HepG2 (cell line): ENCODE data around the gene RAB29. TPM values are rescaled to one million over a fixed set of nuclear protein-coding genes. Genes with fewer than 3 reads are reported as not detected.

ENCODE experiments used
- ARID3A ChIP-seq: IDR thresholded peaks from 2 replicates; pipeline ENCODE4 v1.6.1; 2012; ENCODE audit warnings: low read depth, low read length, improper control_type of control experiment
- BCL3 ChIP-seq: sonication (generic); formaldehyde crosslinking; IDR thresholded peaks from 2 replicates; pipeline ENCODE4 v1.5.1; 2020; ENCODE audit warnings: mild to moderate bottlenecking, missing genetic modification reagents, moderate library complexity
- GLI4 ChIP-seq: sonication (generic); formaldehyde crosslinking; IDR thresholded peaks from 2 replicates; pipeline ENCODE4 v1.5.1; 2020; ENCODE audit warnings: missing genetic modification reagents, mild to moderate bottlenecking, moderate library complexity, borderline replicate concordance
- MAX ChIP-seq: IDR thresholded peaks from 2 replicates; pipeline ENCODE4 v1.6.1; 2012; ENCODE audit warnings: inconsistent platforms
- NFE2L2 ChIP-seq: fragments of 150-350 bp; IDR thresholded peaks from 2 replicates; pipeline ENCODE4 v1.6.1; 2014; ENCODE audit warnings: low read length
- PATZ1 ChIP-seq: sonication (generic); formaldehyde crosslinking; IDR thresholded peaks from 2 replicates; pipeline ENCODE4 v1.4.0; 2020; ENCODE audit warnings: missing genetic modification reagents
- PCBP1 ChIP-seq: fragments of 200-400 bp; formaldehyde crosslinking; IDR thresholded peaks from 2 replicates; pipeline ENCODE4 v1.6.1; 2017; ENCODE audit warnings: mild to moderate bottlenecking, low read depth, low read length, borderline replicate concordance
- POLR2G ChIP-seq: fragments of 200-400 bp; formaldehyde crosslinking; IDR thresholded peaks from 2 replicates; pipeline ENCODE4 v1.6.1; 2018; ENCODE audit warnings: mild to moderate bottlenecking, low read depth, low read length, moderate library complexity
- SNAPC4 ChIP-seq: sonication (generic); formaldehyde crosslinking; IDR thresholded peaks from 2 replicates; pipeline ENCODE4 v1.4.0; 2020; ENCODE audit warnings: mild to moderate bottlenecking, missing genetic modification reagents
- XBP1 ChIP-seq: sonication (generic); formaldehyde crosslinking; IDR thresholded peaks from 2 replicates; pipeline ENCODE4 v1.5.0; 2020; ENCODE audit warnings: missing genetic modification reagents
- ZNF160 ChIP-seq: sonication (generic); formaldehyde crosslinking; IDR thresholded peaks from 2 replicates; pipeline ENCODE4 v1.8.0; 2022; ENCODE audit warnings: mild to moderate bottlenecking, inconsistent platforms, missing genetic modification reagents
- ZNF234 ChIP-seq: sonication (generic); formaldehyde crosslinking; conservative IDR thresholded peaks from 2 replicates; pipeline ENCODE4 v1.5.1; 2020; ENCODE audit warnings: mild to moderate bottlenecking, missing genetic modification reagents
- ZNF44 ChIP-seq: sonication (generic); formaldehyde crosslinking; IDR thresholded peaks from 2 replicates; pipeline ENCODE4 v1.5.1; 2020; ENCODE audit warnings: mild to moderate bottlenecking, missing genetic modification reagents
- ZNF598 ChIP-seq: sonication (generic); formaldehyde crosslinking; IDR thresholded peaks from 2 replicates; pipeline ENCODE4 v1.5.1; 2020; ENCODE audit warnings: mild to moderate bottlenecking, missing genetic modification reagents, borderline replicate concordance
- ZNF639 ChIP-seq: conservative IDR thresholded peaks from 2 replicates; pipeline ENCODE4 v1.6.1; 2018; ENCODE audit warnings: missing genetic modification reagents
- ZNF75D ChIP-seq: sonication (generic); formaldehyde crosslinking; IDR thresholded peaks from 2 replicates; pipeline ENCODE4 v1.8.1; 2023; ENCODE audit warnings: missing genetic modification reagents, mild to moderate bottlenecking, borderline replicate concordance
- ZNF761 ChIP-seq: sonication (generic); formaldehyde crosslinking; conservative IDR thresholded peaks from 2 replicates; pipeline ENCODE4 v1.4.0; 2020; ENCODE audit warnings: mild to moderate bottlenecking, missing genetic modification reagents
- polyA plus RNA-seq, 8 experiments: library from polyadenylated mRNA; depleted of rRNA in 3 of 8; stranded (reverse) in 7 of 8; unstranded in 1 of 8; fragments of >200 nt; fragmentation: Illumina TruSeq in 4 of 8; extraction: Trizol in 4 of 8; gene quantifications; 2 replicates each; pipeline versions ENCODE4 v1.2.1 to v1.2.3, GENCODE V29; 2011 to 2016; ENCODE audit warnings: low read depth in 4 of 8, missing spikeins in 1 of 8, mixed read lengths in 1 of 8; ENCODE audit not compliant: insufficient read depth in 1 of 8
- total RNA-seq, 5 experiments: library from RNA; depleted of rRNA; stranded (reverse); fragments of >200 nt; fragmentation: Illumina TruSeq; extraction: Trizol; gene quantifications; 2 replicates each; pipeline ENCODE4 v1.2.3, GENCODE V29; 2016; ENCODE audit warnings: low read depth in 1 of 5

RAB29 gene
- total and polyA plus RNA-seq, 2 of the 13 experiments (the other 11 are each of a cell fraction or from before 2014, with no cell fraction given) = 8.7 to 10.1 TPM

- peak; percentile 68 for TF ChIP-seq PATZ1 (CRISPR knock-in tag)
- TF ChIP-seq MAX = peak; percentile 71
- peak; percentile 59; the same call in 1 of the 2 replicates for TF ChIP-seq ZNF639 (CRISPR knock-in tag)
- peak; percentile 52; the same call in 1 of the 2 replicates for TF ChIP-seq SNAPC4
- TF ChIP-seq PCBP1 = peak; percentile 79; the same call in 1 of the 2 replicates
- TF ChIP-seq NFE2L2 = 0 out of 2 replicates have a peak, but pooled peaks have one; percentile 3
- no peak; the same call in 1 of the 2 replicates for TF ChIP-seq BCL3
- TF ChIP-seq GLI4 (CRISPR knock-in tag) = no peak
- TF ChIP-seq ZNF761 (CRISPR knock-in tag) = 0 out of 2 replicates have a peak, but pooled peaks have one; percentile 37
- TF ChIP-seq ZNF160 (CRISPR knock-in tag) = no peak
- TF ChIP-seq ZNF75D (CRISPR knock-in tag) = no peak
- 0 out of 2 replicates have a peak, but pooled peaks have one; percentile 57 for TF ChIP-seq ZNF598 (CRISPR knock-in tag)
- no peak for TF ChIP-seq ZNF234 (CRISPR knock-in tag)
- no peak for TF ChIP-seq ZNF44 (CRISPR knock-in tag)
- peak; percentile 36; the same call in 1 of the 2 replicates for TF ChIP-seq POLR2G
- no peak for TF ChIP-seq ARID3A
- TF ChIP-seq XBP1 (CRISPR knock-in tag) = no peak
Observed at GRCh38 chr1:205775015-205775716, at the start of gene RAB29 (continued).
